H9 (cell line): ENCODE data around the gene PGLYRP2. TPM values are rescaled to one million over a fixed set of nuclear protein-coding genes. Genes with fewer than 3 reads are reported as not detected.

Experiments used
- DNase-seq: peaks from one replicate; pipeline ENCODE4 v3.0.0-alpha.2; 2017
- H2AFZ ChIP-seq: one replicate; pipeline ENCODE4 v1.6.1; 2013; ENCODE audit warnings: mild to moderate bottlenecking, low read length, control low read depth, moderate library complexity
- H2AK5ac ChIP-seq: 2 replicates; pipeline ENCODE4 v1.6.1; 2013; ENCODE audit warnings: low read length, control low read depth, mixed read lengths; ENCODE audit not compliant: insufficient read length
- H2BK120ac ChIP-seq: one replicate; pipeline ENCODE4 v1.6.1; 2013; ENCODE audit warnings: low read depth, mild to moderate bottlenecking, low read length, control low read depth, inconsistent platforms; ENCODE audit not compliant: poor library complexity, severe bottlenecking
- H2BK12ac ChIP-seq: 2 replicates; pipeline ENCODE4 v1.6.1; 2013; ENCODE audit warnings: low read length, control low read depth, mixed read lengths, low read depth; ENCODE audit not compliant: insufficient read length
- H2BK15ac ChIP-seq: 2 replicates; pipeline ENCODE4 v1.6.1; 2013; ENCODE audit warnings: low read depth, low read length, control low read depth
- H2BK20ac ChIP-seq: one replicate; pipeline ENCODE4 v1.6.1; 2013; ENCODE audit warnings: low read depth, mild to moderate bottlenecking, low read length, control low read depth, inconsistent platforms; ENCODE audit not compliant: poor library complexity, severe bottlenecking
- H2BK5ac ChIP-seq: 2 replicates; pipeline ENCODE4 v1.6.1; 2013; ENCODE audit warnings: low read length, control low read depth, mixed read lengths; ENCODE audit not compliant: insufficient read length
- H3K14ac ChIP-seq: 2 replicates; pipeline ENCODE4 v1.6.1; 2013; ENCODE audit warnings: low read length, control low read depth; ENCODE audit not compliant: insufficient read depth
- H3K18ac ChIP-seq: 2 replicates; pipeline ENCODE4 v1.6.1; 2013; ENCODE audit warnings: low read depth, mild to moderate bottlenecking, mixed read lengths, low read length, control low read depth; ENCODE audit not compliant: insufficient read length
- H3K23ac ChIP-seq: 2 replicates; pipeline ENCODE4 v1.6.1; 2013; ENCODE audit warnings: low read length, control low read depth, mixed read lengths, low read depth; ENCODE audit not compliant: insufficient read length
- H3K23me2 ChIP-seq: 2 replicates; pipeline ENCODE4 v1.6.1; 2013; ENCODE audit warnings: low read depth, mild to moderate bottlenecking, mixed read lengths, low read length, control low read depth; ENCODE audit not compliant: insufficient read length, poor library complexity, severe bottlenecking
- H3K27ac ChIP-seq: 2 replicates; pipeline ENCODE4 v1.5.1; 2013; ENCODE audit warnings: low read length, control low read depth, mixed read lengths, low read depth; ENCODE audit not compliant: insufficient read length
- H3K27me3 ChIP-seq: 2 replicates; pipeline ENCODE4 v1.6.1; 2013; ENCODE audit warnings: low read length, control low read depth, inconsistent platforms; ENCODE audit not compliant: insufficient read depth
- H3K4ac ChIP-seq: 2 replicates; pipeline ENCODE4 v1.6.1; 2013; ENCODE audit warnings: low read depth, mild to moderate bottlenecking, control low read depth, inconsistent platforms, low read length, moderate library complexity
- H3K4me1 ChIP-seq: 2 replicates; pipeline ENCODE4 v1.6.1; 2013; ENCODE audit warnings: low read length, control low read depth, inconsistent platforms; ENCODE audit not compliant: insufficient read depth
- H3K4me2 ChIP-seq: 2 replicates; pipeline ENCODE4 v1.6.1; 2013; ENCODE audit warnings: low read length, control low read depth, mixed read lengths; ENCODE audit not compliant: insufficient read length, insufficient read depth
- H3K56ac ChIP-seq: 2 replicates; pipeline ENCODE4 v1.6.1; 2013; ENCODE audit warnings: low read depth, mild to moderate bottlenecking, mixed read lengths, low read length, control low read depth; ENCODE audit not compliant: insufficient read length
- H3K79me1 ChIP-seq: 2 replicates; pipeline ENCODE4 v1.6.1; 2013; ENCODE audit warnings: low read depth, mild to moderate bottlenecking, moderate library complexity, low read length, control low read depth, inconsistent platforms; ENCODE audit not compliant: insufficient read depth, poor library complexity, severe bottlenecking
- H3K79me2 ChIP-seq: 2 replicates; pipeline ENCODE4 v1.6.1; 2013; ENCODE audit warnings: low read length, control low read depth, inconsistent platforms; ENCODE audit not compliant: insufficient read depth
- H3K9ac ChIP-seq: 2 replicates; pipeline ENCODE4 v1.6.1; 2013; ENCODE audit warnings: low read length, control low read depth, mixed read lengths; ENCODE audit not compliant: insufficient read length; ENCODE audit errors: extremely low read depth
- H3K9me3 ChIP-seq: one replicate; pipeline ENCODE4 v1.6.1; 2013; ENCODE audit warnings: low read depth, low read length, inconsistent platforms; ENCODE audit not compliant: control insufficient read depth
- H3T11ph ChIP-seq: one replicate; pipeline ENCODE4 v1.6.1; 2013; ENCODE audit warnings: mild to moderate bottlenecking, low read length, control low read depth, inconsistent platforms
- H4K20me1 ChIP-seq: one replicate; pipeline ENCODE4 v1.6.1; 2013; ENCODE audit not compliant: control insufficient read depth, insufficient read length, insufficient read depth
- H4K5ac ChIP-seq: 2 replicates; pipeline ENCODE4 v1.6.1; 2013; ENCODE audit warnings: low read depth, mild to moderate bottlenecking, mixed read lengths, low read length, control low read depth; ENCODE audit not compliant: insufficient read length
- H4K8ac ChIP-seq: replicated peaks from 2 replicates; pipeline ENCODE4 v1.6.1; 2013; ENCODE audit warnings: low read length, control low read depth, mixed read lengths, low read depth; ENCODE audit not compliant: insufficient read length
- H4K91ac ChIP-seq: 2 replicates; pipeline ENCODE4 v1.6.1; 2013; ENCODE audit warnings: low read depth, mild to moderate bottlenecking, moderate library complexity, mixed read lengths, low read length, control low read depth; ENCODE audit not compliant: insufficient read length
- H3K27ac Mint-ChIP-seq, 3 experiments: 2 replicates in 2 of 3; 3 replicates in 1 of 3; pipeline ENCODE4 v1.8.0; 2020 to 2021; ENCODE audit warnings: mixed read lengths in 3 of 3, mild to moderate bottlenecking in 1 of 3, moderate library complexity in 1 of 3
- H3K27me3 Mint-ChIP-seq: 2 replicates; pipeline ENCODE4 v1.8.0; 2021; ENCODE audit warnings: low read depth, mild to moderate bottlenecking, moderate library complexity, mixed read lengths
- H3K36me3 Mint-ChIP-seq, 3 experiments: 2 replicates in 2 of 3; 3 replicates in 1 of 3; pipeline ENCODE4 v1.8.0; 2020 to 2021; ENCODE audit warnings: low read depth in 3 of 3, mixed read lengths in 3 of 3; ENCODE audit not compliant: insufficient read depth in 1 of 3
- H3K4me1 Mint-ChIP-seq, 2 experiments: 2 replicates each; pipeline ENCODE4 v1.8.0; 2020; ENCODE audit warnings: mixed read lengths in 2 of 2
- H3K4me3 Mint-ChIP-seq, 2 experiments: 2 replicates in 1 of 2; 3 replicates in 1 of 2; pipeline ENCODE4 v1.8.0; 2020 to 2021; ENCODE audit warnings: mild to moderate bottlenecking in 2 of 2, mixed read lengths in 2 of 2, moderate library complexity in 1 of 2
- H3K9me3 Mint-ChIP-seq, 2 experiments: 2 replicates in 1 of 2; 3 replicates in 1 of 2; pipeline ENCODE4 v1.8.0; 2020; ENCODE audit warnings: mild to moderate bottlenecking in 2 of 2, mixed read lengths in 2 of 2, moderate library complexity in 1 of 2
- WGBS: extraction: QIAGEN DNeasy Blood & Tissue Kit; methylation state at CpG from one replicate; pipeline ENCODE4 v1.1.7; 2013; ENCODE audit warnings: missing lambda C conversion rate, low lambda C conversion rate, mixed read lengths; ENCODE audit not compliant: insufficient read length; ENCODE audit errors: extremely low coverage; 5-methylcytosine and 5-hydroxymethylcytosine counted together
- total RNA-seq: library from RNA; stranded (reverse); gene quantifications from 2 replicates; pipeline ENCODE4 v1.2.1, GENCODE V29; 2021
- TF ChIP-seq, protein P1 (sequence below): fragments of 200-600 bp; sonication (generic); conservative IDR thresholded peaks from 3 replicates; pipeline ENCODE4 v1.8.0; 2021; ENCODE audit warnings: antibody characterized with exemption, mild to moderate bottlenecking

PGLYRP2 gene
- total RNA-seq, 1 experiment from 2014 or later, result not detected

DNA sequence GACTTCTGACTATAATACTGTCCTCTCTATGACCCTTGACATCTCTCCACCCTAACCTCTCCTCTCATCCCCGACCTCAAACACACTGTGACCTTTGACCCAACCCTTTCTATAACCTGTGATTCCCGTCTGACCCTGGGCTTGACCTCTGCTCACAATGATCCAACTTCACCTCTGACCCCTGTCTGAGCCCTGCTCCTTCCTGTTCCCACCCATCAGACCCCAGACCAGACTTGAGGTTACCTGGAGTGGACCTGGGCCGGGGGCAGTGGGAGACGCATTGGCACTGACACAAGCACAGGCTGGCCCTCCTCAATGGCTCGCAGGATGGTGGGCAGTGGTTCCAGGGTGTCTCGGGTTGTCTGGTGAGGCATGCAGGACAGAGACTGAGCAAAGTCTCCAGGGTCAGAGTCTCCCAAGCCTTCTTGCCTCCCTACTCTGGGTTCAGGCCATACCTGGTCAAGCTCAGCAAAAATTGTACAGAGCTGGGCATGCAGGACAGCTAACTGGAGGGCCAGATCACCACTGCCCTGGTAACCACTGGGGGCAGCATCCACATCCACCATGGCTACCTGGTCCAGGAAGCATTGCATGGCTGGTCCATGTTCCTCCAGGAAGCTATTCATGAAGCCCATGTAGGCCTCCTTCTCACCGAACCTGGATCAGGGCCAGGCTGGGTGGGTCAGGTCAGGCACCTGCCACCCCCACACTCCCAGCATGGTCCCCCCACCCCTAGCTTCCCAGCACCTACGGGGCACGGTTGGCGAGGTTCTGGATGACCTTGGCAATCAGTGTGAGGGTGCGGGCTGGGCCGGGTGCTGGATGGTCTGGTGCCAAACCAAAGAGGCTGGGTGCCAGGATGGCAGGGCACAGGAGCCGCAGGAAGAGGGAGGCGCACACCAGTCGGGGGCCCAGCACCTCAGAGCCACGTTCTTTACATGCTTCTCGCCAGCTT is 25.1 kb downstream of the PGLYRP2 start:
- Histone ChIP-seq H3K79me2 (no peaks in the 10 kb centered on the region), H3K4ac (no peak overlapping the region), H2AFZ (no peak overlapping the region), H4K8ac (no peak overlapping the region), H2BK120ac (no peak overlapping the region), H3K18ac (no peak overlapping the region), H3K27ac (no peak overlapping the region), H4K20me1 (no peaks in the 10 kb centered on the region), H2BK15ac (no peak overlapping the region), H3K4me2 (no peak overlapping the region), H3K79me1 (no peaks in the 10 kb centered on the region), H3K4me1 (no peaks in the 10 kb centered on the region; the same call in 1 of the 2 replicates), H2BK5ac (no peak overlapping the region), H3K23me2 (peaks cover 25% of the 10 kb centered on the region), H2BK20ac (no peak overlapping the region), H4K91ac (no peak overlapping the region), H3K14ac (no peak overlapping the region; the same call in 1 of the 2 replicates), H3K27me3 (peaks cover 14% of the 10 kb centered on the region; the same call in 1 of the 2 replicates), H3K23ac (no peak overlapping the region), H3K56ac (no peak overlapping the region), H4K5ac (no peak overlapping the region), H2AK5ac (no peak overlapping the region), H3K9me3 (no peaks in the 10 kb centered on the region), H2BK12ac (no peak overlapping the region), H3T11ph (no peak overlapping the region), H3K9ac (no peak overlapping the region)
- H3K9me3 Mint-ChIP-seq, result peaks cover 0 to 2% of the 10 kb centered on the region in 2 experiments; a peak in 4 of 5 replicates
- peaks cover 64% of the 10 kb centered on the region for H3K27me3 Mint-ChIP-seq
- no peak for DNase-seq
- no CpG with 5 or more reads among the region's 17 CpGs for WGBS
- TF ChIP-seq, protein P1, sequence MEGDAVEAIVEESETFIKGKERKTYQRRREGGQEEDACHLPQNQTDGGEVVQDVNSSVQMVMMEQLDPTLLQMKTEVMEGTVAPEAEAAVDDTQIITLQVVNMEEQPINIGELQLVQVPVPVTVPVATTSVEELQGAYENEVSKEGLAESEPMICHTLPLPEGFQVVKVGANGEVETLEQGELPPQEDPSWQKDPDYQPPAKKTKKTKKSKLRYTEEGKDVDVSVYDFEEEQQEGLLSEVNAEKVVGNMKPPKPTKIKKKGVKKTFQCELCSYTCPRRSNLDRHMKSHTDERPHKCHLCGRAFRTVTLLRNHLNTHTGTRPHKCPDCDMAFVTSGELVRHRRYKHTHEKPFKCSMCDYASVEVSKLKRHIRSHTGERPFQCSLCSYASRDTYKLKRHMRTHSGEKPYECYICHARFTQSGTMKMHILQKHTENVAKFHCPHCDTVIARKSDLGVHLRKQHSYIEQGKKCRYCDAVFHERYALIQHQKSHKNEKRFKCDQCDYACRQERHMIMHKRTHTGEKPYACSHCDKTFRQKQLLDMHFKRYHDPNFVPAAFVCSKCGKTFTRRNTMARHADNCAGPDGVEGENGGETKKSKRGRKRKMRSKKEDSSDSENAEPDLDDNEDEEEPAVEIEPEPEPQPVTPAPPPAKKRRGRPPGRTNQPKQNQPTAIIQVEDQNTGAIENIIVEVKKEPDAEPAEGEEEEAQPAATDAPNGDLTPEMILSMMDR, result peak; percentile 44
- H3K36me3 Mint-ChIP-seq, result no peaks in the 10 kb centered on the region
- H3K27ac Mint-ChIP-seq, result no peak overlapping the region
- peak overlapping the region in 1 of 2 experiments; percentile 68; a peak in 2 of 5 replicates for H3K4me3 Mint-ChIP-seq
- peaks cover 7 to 25% of the 10 kb centered on the region in 2 experiments for H3K4me1 Mint-ChIP-seq
